Effector CD8-positive, alpha-beta T cell (primary cell): ENCODE results near the gene RHPN2.
A peak's percentile ranks its signal among the peaks of the same experiment; 100 is the strongest.

ENCODE experiments used
- DNase-seq: peaks from one replicate; lab custom pipeline; 2025; lab: John Stamatoyannopoulos, UW
- total RNA-seq, 4 experiments: gene quantifications; one replicate each; lab custom pipeline; 2026; lab: John Stamatoyannopoulos, UW

RHPN2 gene
- total RNA-seq = 0 to 1.8 (median 0.27) reads per million in 4 experiments

DNA sequence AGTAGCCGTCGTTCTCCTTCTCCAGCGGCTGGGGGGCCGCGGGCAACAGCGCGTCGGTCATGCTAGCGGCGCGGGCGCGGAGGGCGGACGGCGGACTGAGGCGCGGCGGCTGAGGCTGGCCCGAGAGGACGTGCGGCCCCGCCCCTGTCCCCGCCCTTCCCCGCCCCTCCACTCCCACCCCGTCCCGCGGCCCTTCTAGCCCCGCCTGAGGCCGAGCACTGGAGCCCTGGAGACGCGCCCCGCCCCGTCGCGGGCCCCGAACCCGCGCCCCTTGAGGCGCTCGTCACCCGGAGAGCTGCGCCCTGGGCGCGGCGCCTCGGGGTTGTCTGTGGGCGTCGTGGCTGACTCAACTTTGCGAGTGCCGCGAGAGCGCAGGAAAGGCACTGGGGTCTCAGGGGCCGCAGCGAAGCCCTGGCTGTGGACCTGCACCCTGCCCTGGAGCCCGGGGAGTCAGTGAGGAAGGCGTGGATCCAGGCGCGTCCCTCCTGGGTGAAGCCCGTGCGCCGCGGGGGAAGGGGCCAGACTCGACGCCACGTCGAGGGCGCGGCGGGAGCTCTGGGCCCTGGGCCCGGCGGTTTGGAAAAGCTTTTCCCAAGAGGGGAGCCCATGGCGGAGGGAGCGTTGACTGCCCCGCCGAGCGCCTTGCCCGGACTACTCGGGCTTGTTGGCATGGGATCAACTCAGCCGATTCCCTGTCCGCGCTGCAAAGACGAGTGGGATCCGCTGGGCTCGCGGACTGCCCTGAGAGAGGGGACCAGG, at the start of gene RHPN2:
Gene RHPN2, minus strand, starts transcription at position 97 of the 759 bp plus-strand sequence. Its CDS starts 36 bp downstream, at position 61.
- DNase-seq = peak; percentile 24

DNA sequence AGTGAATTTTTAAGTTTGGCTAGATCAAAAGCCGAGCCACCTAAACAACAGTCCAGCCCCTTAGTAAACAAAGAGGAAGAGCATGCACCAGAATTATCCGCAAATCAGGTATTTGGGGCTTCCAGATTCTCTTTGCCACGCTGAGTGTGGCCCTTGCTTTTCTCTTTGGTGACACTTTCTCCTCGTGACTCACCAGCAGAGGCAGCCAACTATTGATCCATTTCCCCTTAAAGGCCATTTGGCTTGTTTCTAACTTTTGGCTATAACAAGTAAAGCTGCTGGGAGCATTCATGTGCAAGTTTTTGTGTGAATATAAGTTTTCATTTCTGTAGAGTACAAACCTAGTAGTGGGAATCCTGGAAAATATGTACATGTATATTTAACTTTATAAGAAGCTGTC, 49.6 kb upstream of the RHPN2 start:
- no peak for DNase-seq

DNA sequence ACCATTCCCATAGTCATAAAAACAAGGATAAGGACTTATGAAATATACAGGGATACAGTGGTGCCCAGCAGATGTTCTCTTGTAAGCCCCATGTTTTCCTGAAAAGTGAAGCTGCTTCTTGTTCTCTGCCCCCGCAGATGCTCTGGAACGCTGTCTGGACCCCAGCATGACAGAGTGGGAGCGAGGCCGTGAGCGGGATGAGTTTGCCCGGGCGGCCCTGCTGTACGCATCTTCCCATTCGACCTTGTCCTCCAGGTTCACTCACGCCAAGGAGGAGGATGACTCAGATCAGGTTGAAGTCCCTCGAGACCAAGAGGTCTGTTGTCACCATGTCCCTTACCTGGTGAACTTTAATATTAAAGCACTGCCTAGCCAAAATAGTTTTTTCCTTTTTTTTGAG, 46.9 kb upstream of the RHPN2 start:
- no peak for DNase-seq

DNA sequence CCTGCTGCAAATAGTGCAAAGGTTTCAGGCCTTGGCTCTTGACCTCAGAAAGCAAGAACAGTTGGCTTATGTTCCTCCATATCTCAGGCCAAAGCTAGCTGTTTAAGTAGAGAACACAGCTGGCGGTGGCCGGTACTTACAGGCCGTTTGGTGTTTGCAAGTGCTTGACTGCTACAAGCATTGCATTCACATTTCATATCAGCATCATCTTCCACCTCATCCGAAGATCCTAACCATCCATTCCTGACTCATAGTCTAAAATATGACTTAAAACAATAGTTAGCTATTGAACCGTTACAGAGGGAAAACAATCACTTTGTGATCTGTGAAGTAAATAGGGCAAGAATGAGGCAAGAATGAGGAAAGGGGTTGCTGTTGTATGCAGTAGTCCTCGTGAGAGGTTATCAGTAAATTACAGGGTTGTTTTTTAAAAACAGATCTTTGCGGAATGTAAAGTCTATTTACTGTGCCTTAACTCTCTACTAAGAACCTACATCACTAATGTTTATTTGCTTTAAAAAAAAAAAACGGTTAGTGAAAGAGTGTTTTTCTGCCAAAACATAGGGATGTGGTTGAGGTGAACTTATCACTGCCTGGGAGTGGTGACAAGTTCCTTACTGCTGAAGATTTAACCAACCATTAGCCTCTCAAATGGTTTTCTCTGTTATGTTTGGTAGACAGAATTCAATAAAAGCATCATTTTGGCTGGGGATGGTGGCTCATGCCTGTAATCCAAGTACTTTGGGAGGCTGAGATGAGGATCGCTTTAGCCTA, 45.6 kb upstream of the RHPN2 start:
- DNase-seq = no peak

DNA sequence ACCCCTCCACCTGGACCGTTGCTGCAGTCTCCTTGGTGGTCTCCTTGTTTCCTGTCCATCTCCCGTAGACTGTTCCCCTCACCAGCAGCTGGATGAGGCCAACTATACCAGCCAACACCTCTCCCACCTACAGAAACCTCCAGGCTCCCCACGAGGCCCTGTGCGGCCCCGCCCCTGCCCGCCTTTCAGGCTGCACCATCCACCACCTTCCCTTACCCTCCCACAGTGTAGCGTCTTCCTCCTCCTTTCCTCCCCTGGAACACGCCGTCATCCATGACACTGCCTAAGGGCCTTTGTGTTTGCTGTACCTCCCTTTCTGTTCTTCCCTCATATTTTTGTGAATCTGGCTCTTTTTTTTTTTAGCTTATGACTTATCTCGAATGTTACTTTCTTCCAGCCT, 43.5 kb upstream of the RHPN2 start:
- no peak for DNase-seq

DNA sequence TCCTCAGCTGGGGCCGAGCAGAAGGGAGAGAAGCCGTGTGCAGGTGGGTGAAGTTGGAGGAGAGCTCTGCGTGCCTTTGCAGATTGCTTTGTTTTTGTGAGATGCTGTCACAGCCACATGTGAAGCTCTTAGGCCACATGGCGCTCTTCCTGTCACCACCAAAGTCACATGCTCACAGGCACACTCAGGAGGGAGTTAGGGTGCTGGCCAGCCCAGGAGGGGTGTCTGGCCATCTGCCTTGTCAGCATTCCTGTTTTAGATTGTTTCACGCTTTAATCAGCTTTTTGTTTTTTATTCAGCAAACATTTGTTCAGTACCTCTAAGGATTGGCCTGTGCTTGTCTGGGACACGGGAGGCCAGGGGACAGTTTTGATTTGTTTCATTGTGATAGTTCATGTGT, 38.2 kb upstream of the RHPN2 start:
- DNase-seq = no peak

DNA sequence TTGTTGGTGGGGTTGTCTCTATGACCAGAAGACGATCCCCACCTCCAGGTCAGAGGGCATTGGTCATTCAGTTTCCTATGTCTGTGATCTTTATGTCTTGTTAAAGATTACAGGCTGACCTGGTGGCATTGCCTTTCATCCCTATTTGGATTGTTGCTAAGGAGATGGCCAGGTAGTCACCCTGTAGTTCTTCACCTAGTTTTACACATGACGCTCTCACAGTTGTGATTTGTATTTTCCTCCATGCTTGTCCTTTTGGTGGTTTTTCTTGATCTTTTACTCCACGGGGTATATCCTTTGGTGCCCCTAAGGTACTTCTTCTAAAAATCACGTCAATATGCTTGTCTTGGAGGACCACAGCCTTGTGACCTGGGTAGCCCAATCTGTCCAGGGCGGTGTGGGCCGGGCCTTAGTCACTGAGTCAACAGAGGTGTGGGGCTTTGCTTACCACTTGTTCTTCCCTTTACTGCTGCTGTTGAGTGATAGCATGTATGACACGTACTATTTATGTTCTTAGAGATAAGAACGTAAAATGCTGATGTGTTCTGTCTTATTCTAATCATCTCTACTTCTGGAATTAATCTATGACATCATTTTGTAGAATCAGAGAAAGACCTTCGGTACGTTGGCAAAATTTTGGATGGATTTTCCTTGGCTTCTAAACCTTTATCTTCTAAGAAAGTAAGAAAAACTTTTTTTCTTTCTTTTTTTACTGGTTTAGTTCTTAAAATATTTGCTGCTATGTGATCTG, 36.4 kb upstream of the RHPN2 start:
- no peak for DNase-seq

DNA sequence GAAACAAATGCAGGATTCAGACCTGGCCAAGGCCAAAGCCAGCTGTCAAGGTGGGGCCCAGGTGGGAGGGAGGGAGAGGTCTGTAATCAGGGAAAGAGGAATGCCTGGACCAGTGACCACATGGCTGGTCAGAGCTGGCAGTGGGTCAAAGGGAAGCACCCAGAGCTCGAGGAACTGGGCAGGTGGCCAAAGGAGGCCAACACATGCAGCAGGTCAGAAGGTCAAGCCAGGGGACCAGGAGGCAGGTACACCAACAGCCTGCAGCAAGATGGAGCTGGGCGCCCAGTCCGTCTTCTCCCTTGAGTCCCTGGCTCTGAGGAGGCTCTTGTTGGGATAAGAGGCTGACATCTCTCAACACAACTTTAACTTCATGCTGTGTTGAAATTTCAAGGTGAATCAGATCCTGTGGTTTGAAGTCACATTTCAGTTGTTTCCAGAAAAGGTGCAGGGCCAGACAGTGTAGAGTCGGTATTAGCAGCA, 33.4 kb upstream of the RHPN2 start:
- DNase-seq = no peak

DNA sequence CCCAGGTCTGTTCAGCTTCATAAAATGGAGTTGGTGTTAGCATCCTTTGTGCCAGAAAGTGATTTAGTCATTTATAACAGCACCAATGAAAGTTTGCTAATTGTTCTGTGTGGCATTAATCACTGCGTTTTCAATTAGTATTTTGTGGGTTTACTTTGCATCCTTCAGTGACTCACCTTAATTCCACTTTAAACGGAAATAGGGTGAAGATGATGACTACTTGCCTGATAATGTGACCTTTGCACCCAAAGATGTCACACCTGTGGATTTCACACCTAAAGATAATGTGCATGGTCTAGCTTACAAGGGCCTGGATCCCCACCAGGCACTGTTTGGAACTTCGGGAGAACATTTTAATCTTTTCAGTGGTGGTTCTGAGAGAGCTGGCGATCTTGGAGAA, 31.3 kb upstream of the RHPN2 start:
- DNase-seq = no peak

DNA sequence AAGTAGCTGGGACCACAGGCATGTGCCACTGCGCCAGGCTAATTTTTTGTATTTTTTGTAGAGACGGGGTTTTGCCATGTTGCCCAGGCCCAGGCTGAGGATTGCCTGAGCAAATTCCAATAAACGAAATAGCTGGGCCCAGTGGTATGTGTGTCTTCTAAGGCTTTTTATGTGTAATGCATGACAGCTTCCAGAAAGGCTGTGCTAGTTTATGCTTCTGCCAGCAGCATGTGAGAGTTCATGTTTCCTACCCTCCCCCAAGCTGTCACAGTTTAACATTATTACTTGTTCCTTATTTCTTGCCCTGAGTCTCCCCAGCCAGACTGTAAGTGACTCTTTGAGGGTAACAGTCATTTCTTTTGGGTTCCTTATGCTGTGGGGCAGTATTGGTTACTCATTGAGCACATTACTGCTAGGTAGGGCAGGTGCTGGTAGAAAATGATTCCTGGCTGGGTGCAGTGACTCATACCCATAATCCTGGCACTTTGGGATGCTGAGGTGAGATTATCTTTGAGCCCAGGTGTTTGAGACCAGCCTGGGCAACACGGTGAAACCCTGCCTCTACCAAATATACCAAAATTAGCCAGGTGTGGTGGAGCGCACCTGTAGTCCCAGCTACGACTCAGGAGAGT, 29.9 kb upstream of the RHPN2 start:
- DNase-seq = no peak

DNA sequence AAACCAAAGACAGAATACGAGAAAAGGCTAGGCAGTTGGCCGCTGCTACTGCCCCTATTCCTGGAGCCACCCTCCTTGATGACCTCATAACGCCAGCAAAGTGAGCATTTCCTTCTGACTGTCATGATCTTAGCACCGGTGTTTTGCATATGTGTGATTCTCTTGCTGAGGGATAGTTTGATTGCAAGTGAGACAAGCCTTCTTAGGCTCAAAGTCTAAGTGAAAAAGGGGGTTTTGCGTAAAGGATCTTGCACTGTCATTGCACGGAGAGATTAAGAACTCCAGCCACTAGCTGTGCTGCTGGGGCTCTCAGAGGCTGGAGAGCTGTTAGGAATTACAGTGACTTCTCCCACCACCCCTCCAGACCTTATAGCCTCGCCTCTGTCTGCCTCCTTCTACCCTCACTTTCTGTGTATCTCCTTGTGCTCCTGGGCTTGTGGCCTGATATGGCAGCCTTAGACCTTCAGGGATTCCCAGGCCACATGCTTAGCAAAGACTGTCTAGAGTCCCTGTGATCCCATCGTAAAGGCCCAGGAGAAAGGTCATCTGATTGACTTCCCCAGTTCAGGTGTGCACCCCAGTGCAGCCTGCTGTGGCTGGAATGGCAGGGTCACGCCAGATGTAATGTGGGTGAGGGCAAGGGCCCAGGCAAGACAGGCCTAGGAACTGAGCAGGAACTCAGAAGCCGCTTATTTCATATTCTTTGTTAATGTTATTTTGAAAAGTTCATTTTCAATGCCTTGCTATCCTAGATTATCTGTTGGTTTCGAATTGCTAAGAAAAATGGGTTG, 28.9 kb upstream of the RHPN2 start:
- no peak for DNase-seq

DNA sequence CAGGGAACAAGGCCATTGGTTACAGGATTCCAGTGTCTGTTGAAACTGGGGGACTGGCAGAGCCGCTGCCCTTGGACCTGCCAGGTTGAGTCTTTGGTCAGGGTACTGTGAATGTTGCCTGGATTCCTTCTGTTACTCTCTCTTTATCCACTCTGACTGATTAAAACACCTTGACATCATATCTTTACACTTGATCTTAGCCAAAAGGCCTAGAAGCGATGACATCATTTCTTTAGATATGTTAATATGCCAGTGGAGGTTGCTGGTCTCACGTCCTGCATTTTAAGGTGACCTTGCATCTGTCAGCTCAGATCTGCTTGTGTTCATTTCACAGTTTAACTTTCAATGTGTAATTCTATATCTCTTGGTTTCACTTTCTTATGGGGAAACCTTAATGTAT, 25.5 kb upstream of the RHPN2 start:
- no peak for DNase-seq

DNA sequence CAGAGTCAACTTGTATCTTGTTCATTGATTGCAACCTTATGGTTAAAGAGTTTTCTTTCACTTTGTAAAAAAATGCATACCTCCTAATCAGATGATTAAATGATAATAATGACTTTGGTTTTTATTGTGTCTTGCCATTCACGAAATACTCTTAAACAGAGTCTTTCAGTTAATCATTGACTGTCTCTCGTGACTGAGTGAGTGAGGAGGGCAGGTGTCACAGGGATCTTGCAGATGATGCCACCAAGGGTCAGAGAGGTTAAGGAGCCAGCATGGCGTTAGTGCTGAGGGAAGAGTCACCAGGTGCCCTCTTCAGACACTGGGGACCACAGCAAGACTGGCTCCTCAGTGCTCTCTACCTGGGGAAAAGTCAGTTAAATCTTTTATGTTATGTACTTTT, 24.3 kb upstream of the RHPN2 start:
- DNase-seq = no peak

DNA sequence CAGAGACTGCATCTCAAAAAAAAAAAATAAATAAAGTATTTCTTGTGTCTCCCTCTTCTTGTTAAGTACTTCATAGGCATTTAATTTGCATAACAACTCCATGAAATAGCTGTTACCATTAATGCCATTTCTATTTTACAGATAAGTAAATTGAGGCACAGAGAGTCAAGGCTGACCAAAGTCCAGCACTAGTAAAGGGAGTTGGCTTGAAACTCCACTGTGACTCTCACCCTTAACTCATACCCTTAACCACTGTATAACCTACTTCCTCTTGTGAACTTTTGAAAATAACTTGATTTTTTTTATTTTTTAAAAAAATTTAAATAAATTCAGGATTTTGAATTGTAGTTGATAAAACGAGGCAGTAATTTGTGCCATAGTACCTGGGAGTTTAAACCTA, 22.3 kb upstream of the RHPN2 start:
- DNase-seq = no peak

DNA sequence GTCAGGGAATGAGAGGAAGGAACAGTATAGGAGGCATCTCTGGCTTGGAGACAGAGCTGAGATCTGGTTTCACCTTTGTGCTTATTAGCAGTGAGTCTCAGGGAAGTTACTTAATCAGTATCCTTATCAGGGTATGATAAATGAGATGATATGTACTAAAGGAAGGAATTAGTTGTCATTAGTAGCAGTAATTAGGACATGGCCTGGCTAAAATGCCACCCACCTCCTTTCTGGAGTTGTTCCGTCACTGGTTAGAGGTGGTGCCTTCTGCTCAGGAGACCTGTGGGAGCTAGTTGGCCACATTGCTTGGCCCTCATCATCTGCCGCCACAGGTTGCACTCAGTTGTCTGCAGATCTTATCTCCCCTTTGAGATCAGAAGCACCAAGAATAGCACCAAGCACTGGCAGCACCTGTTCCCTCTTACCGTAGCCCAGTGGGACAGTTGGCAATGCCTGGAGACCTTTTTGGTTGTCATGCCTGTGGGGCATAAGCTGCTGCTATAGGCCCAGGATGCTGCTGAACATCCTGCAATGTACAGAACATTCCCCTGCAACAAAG, 21.0 kb upstream of the RHPN2 start:
- no peak for DNase-seq

DNA sequence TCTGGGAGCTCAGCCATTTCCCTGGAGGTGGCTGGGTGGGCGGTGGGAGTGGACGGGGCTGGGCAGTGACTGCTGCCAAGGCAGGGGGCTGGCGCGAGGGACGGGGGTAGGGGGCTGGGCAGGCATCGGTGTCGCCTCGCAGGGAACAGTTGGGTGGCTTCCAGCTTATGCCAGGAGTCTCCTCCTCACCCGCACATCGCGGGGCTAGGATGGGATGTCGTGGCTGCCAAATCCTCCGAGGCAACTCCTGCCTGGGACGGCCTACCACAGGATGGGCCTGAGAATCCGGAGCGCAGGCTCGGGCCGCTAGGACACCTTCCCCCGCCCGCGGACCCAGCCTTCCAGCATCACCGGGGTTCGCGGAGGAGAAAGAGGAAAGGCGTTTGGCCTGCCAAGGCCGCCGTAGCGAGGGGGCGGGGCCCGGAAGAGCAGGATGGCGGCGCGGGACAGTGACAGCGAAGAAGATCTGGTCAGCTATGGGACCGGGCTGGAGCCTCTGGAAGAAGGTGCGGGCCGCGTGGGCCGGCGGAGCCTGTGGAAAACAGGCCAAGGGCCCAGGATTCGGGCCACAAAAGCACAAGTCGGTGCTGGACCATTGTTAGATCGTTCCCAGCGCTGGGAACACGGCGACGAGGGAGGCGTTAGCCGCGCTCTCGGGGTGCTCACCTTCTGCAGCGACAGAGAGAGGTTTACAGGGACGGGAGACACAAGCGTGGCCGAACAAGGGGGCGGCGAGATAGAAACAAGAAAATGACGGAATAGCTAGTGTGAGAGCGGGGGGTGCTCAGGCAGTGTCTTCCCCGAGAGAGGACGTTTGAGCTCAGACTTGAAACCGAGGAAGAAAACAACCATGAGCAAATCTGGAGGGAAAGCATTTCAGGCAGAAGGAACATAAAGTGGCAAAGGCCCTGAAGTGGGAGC, 16.3 kb upstream of the RHPN2 start, which contains the start of gene GPATCH1:
Gene GPATCH1, plus strand, starts transcription at position 421 of the 921 bp plus-strand sequence. Its CDS starts 13 bp downstream, at position 434.
- peak; percentile 75 for DNase-seq

DNA sequence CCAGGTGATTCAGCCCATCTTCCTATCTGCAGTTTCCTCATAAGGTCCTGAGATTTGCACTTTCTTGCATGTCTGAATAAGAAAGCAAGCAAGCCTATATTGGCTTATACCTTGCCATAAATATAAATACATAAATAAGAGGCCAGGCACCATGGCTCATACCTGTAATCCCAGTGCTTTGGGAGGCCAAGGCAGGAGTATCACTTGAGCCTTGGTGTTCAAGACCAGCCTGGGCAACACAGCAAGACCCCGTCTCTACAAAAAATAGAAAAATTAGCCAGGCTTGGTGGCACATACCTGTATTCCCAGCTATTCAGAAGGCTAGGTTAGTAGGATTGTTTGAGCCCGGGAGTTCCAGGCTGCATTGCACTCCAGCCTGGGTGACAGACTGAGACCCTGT, 10.8 kb upstream of the RHPN2 start:
- no peak for DNase-seq

DNA sequence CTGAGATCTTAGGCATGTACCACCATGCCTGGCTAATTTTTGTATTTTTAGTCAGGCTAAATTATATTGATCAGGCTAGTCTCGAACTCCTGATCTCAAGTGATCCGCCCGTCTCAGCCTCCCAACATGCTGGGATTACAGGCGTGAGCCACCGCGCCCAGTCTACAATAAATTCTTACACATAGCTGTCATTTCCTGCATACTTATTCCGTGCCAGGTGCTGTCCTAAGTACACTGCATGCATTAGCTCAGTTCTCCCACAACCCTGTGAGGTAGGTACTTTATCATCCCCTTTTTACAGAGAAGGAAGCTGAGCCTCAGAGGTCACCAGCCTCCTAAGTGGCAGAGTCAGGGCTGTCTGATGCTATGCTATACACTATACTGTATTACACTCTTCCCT, 7.2 kb upstream of the RHPN2 start:
- DNase-seq = no peak

DNA sequence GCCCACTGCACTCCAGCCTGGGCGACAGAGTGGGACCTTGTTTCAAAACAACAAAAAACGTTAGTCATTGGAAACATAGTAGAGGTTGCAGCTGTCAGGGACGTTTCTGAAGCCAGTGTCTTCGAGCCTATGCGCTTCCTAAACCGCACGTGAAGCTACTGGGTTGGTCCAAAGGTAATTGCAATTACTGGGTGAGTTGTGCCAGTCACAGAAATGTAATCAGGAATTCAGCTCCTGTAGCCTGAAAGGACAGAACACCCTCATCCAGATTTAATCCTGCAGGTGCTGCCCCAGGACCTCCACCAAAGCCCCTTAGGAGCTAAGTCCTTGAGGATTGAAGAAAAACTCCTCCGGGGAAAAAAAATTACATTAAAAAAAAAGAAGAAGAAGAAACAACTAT, 2.4 kb upstream of the RHPN2 start:
- no peak for DNase-seq

DNA sequence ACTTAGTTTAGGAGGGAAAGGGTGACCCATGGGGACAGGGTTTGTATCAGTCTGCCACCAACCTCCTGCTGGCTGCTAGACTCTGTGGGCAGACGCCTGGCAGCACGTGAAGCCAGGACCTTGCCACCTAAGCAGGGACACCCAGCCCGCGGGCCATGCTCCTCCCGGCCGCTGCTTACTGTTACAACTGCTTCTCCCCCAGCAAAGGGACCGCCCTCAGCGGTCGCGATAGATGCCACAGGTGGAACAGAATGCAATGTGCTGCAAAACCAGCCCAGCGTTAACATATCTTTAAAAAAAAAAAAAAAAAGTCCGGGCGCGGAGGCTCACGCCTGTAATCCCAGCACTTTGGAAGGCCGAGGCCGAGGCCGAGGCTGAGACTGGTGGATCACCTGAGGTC, 1.9 kb upstream of the RHPN2 start:
- DNase-seq = no peak
